ENCODE data around the gene DIAPH3.
"Not testable (repeated sequence)": the region's sequence is repeated elsewhere in the genome, so short reads cannot be mapped to it uniquely, and the experiment has no call there.

DIAPH3 gene

GRCh38 chr13:60095300-60095699 is 68.4 kb downstream of the DIAPH3 start:
- no peak overlapping the region for H3K27ac Mint-ChIP-seq
- no peaks in the 10 kb centered on the region for H3K9me3 Mint-ChIP-seq
- H3K27me3 Mint-ChIP-seq: no peaks in the 10 kb centered on the region
- ATAC-seq: no peak
- DNase-seq: no peak
- peaks cover 16% of the 10 kb centered on the region for H3K36me3 Mint-ChIP-seq (ENCODE audit: low read depth)
- peaks cover 3% of the 10 kb centered on the region for H3K4me1 Mint-ChIP-seq
- H3K4me3 Mint-ChIP-seq: no peak overlapping the region

DNA sequence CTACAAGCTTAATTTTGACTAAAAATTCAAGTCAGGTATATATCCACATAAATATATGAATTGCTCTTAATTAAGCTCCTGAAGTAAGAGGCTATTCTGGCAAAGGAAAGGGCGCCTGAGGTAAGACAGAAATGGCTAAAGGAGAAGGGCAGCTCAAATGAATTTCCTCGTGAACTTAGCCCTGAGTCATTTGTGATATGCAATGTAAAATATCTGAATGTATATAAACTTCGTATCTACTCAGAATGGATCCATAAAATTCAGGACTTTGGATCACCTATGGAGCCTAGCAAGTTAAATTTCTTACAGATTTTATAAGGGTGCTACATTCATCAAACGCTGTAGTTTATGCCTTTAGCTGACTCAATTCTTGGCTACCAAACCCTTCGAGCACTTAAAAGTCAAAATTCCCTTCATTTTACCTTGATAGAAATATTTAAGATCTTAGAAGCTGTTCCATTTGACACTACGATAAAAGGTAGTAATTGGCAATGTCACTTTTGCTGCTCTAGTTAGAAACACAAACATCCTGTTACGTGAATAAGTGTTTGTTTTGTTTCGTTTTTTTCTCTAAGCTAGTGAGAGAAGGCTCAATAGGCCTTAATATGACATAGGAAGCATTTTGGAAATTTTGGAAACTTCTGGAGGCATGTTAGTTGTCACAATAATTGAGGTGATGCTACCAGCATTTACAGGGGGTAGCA is 69.2 kb downstream of the DIAPH3 start:
- H3K36me3 Mint-ChIP-seq (ENCODE audit: low read depth): peaks cover 19% of the 10 kb centered on the region
- H3K27ac Mint-ChIP-seq: no peak overlapping the region
- no peaks in the 10 kb centered on the region for H3K9me3 Mint-ChIP-seq
- no peak overlapping the region for H3K4me3 Mint-ChIP-seq
- no peak for ATAC-seq
- peaks cover 3% of the 10 kb centered on the region for H3K4me1 Mint-ChIP-seq
- no peaks in the 10 kb centered on the region for H3K27me3 Mint-ChIP-seq
- no peak for DNase-seq

DNA sequence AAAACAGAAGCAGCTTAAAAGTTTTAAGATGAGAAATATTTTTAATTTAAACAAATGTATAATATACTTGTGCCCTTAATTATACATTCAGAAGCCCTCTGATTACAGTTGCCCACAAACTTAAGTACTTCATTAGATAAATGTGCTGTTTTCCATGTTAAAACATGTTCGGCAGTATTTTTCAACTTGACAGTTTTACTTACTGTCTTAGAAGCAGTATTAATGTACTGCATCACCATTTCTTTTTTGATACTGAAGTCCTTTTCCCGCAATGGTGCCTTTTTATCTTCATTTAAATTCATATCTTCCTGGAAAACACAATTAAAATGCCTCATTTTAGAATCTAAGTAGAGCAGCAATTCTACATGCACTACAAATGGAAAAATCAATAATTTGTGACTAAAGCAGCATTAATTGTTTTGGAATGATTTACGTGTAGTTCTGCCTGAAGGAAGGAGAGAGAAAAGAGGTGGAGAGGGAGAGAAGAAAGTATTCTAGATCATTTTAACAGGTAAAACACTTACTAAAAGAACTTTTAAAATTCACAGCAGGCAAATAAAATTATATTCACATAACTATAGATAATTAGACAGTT is 70.2 kb downstream of the DIAPH3 start:
- DNase-seq (no peak), ATAC-seq (no peak)
- Mint-ChIP-seq H3K4me1 (peaks cover 3% of the 10 kb centered on the region), H3K27ac (no peak overlapping the region), H3K9me3 (no peaks in the 10 kb centered on the region), H3K4me3 (no peak overlapping the region), H3K36me3 (ENCODE audit: low read depth) (peaks cover 21% of the 10 kb centered on the region), H3K27me3 (no peaks in the 10 kb centered on the region)

DNA sequence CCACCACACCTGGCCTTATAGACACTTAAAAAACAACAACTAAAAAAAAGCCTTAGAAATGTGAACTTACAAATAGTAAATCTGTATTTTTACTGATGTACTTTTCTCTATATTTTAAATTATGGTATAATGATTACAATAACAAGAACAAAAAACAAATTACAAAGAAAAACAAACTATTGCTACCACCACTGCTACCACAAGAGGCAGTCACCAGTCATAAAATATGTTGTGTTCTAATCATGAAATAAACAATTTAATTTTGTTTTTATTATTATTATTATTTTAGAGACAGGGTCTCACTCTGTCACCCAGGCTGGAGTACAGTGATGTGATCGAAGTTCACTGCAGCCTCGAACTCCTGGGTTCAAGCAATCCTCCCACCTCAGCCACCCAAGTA is 72.2 kb downstream of the DIAPH3 start:
- no peak overlapping the region for H3K27ac Mint-ChIP-seq
- ATAC-seq (no peak), DNase-seq (no peak)
- peaks cover 3% of the 10 kb centered on the region for H3K4me1 Mint-ChIP-seq
- no peaks in the 10 kb centered on the region for H3K27me3 Mint-ChIP-seq
- H3K9me3 Mint-ChIP-seq: no peaks in the 10 kb centered on the region
- H3K36me3 Mint-ChIP-seq (ENCODE audit: low read depth): peaks cover 16% of the 10 kb centered on the region
- H3K4me3 Mint-ChIP-seq: no peak overlapping the region

GRCh38 chr13:60090574-60090973 is 73.2 kb downstream of the DIAPH3 start:
- ATAC-seq: no peak
- H3K27me3 Mint-ChIP-seq: no peaks in the 10 kb centered on the region

GRCh38 chr13:60083780-60084179 is 79.9 kb downstream of the DIAPH3 start:
- not testable (repeated sequence) for H3K4me1 Mint-ChIP-seq; H3K27ac Mint-ChIP-seq; H3K27me3 Mint-ChIP-seq; H3K4me3 Mint-ChIP-seq; ATAC-seq; H3K36me3 Mint-ChIP-seq (ENCODE audit: low read depth); H3K9me3 Mint-ChIP-seq; DNase-seq

More at GRCh38 chr13:60090574-60090973, 73.2 kb downstream of the DIAPH3 start:
- Mint-ChIP-seq H3K27ac (no peak overlapping the region), H3K9me3 (no peaks in the 10 kb centered on the region), H3K4me1 (peaks cover 3% of the 10 kb centered on the region), H3K36me3 (ENCODE audit: low read depth) (peaks cover 16% of the 10 kb centered on the region), H3K4me3 (no peak overlapping the region)
- no peak for DNase-seq

DNA sequence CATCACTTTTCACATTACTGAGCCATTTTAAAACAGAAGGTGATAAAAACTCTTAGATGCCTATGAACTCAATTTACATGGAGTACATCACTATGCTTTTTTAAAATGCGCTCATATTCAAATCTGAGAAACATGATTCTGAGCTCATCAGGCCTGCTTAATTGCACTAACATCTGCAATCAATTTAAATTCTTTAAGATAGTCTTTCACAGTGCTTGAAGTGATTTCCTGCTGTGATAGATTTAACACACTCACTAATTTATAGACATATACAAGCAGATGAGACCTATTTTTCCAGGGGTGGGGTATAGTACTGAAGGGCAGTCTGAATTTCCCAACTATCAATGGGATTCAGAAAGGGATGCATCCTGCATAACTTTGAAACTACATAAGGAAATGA is 82.9 kb downstream of the DIAPH3 start:
- H3K9me3 Mint-ChIP-seq: no peaks in the 10 kb centered on the region
- no peaks in the 10 kb centered on the region for H3K4me1 Mint-ChIP-seq
- no peak for ATAC-seq
- H3K4me3 Mint-ChIP-seq: no peak overlapping the region
- DNase-seq: no peak
- no peaks in the 10 kb centered on the region for H3K36me3 Mint-ChIP-seq (ENCODE audit: low read depth)
- no peaks in the 10 kb centered on the region for H3K27me3 Mint-ChIP-seq
- H3K27ac Mint-ChIP-seq: no peak overlapping the region

GRCh38 chr13:60078226-60078625 is 85.5 kb downstream of the DIAPH3 start:
- DNase-seq (no peak), ATAC-seq (no peak)
- Mint-ChIP-seq H3K4me1 (no peaks in the 10 kb centered on the region), H3K36me3 (ENCODE audit: low read depth) (no peaks in the 10 kb centered on the region), H3K4me3 (no peak overlapping the region), H3K27me3 (no peaks in the 10 kb centered on the region), H3K27ac (no peak overlapping the region), H3K9me3 (no peaks in the 10 kb centered on the region)

GRCh38 chr13:60075850-60076249 is 87.9 kb downstream of the DIAPH3 start:
- Mint-ChIP-seq H3K4me1 (no peaks in the 10 kb centered on the region), H3K9me3 (no peaks in the 10 kb centered on the region), H3K4me3 (no peak overlapping the region), H3K27ac (no peak overlapping the region), H3K27me3 (no peaks in the 10 kb centered on the region), H3K36me3 (ENCODE audit: low read depth) (no peaks in the 10 kb centered on the region)
- no peak for DNase-seq
- ATAC-seq: no peak

GRCh38 chr13:60074397-60074796 is 89.3 kb downstream of the DIAPH3 start:
- H3K4me3 Mint-ChIP-seq: no peak overlapping the region
- DNase-seq (no peak), ATAC-seq (no peak)
- H3K27ac Mint-ChIP-seq: no peak overlapping the region
- no peaks in the 10 kb centered on the region for H3K9me3 Mint-ChIP-seq
- no peaks in the 10 kb centered on the region for H3K36me3 Mint-ChIP-seq (ENCODE audit: low read depth)
- no peaks in the 10 kb centered on the region for H3K4me1 Mint-ChIP-seq
- no peaks in the 10 kb centered on the region for H3K27me3 Mint-ChIP-seq

DNA sequence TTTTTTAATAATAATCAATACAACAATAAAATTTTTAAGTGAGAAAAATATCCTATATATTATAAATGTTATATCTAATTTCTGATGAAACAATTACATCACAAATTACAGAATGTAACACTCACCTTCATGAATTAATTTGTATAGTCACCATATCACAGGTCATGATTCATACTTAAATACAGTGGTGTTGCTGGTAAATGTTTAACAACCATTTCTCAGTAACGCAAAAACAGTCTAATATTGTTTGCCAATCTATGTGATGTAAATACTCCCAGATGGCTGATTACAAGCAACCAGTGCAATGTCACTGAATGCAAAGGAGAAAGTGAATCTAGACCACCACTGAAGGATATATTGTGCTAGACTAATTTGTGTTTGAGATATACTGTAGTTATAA is 97.5 kb downstream of the DIAPH3 start:
- Mint-ChIP-seq H3K9me3 (no peaks in the 10 kb centered on the region), H3K27me3 (no peaks in the 10 kb centered on the region), H3K4me3 (no peak overlapping the region), H3K4me1 (no peaks in the 10 kb centered on the region), H3K36me3 (ENCODE audit: low read depth) (no peaks in the 10 kb centered on the region), H3K27ac (no peak overlapping the region)
- no peak for DNase-seq
- ATAC-seq: no peak

GRCh38 chr13:60062502-60062901 is 101.2 kb downstream of the DIAPH3 start:
- H3K4me3 Mint-ChIP-seq: no peak overlapping the region
- no peaks in the 10 kb centered on the region for H3K9me3 Mint-ChIP-seq
- no peaks in the 10 kb centered on the region for H3K4me1 Mint-ChIP-seq
- H3K27me3 Mint-ChIP-seq: no peaks in the 10 kb centered on the region
- H3K27ac Mint-ChIP-seq: no peak overlapping the region
- DNase-seq (no peak), ATAC-seq (no peak)
- H3K36me3 Mint-ChIP-seq (ENCODE audit: low read depth): no peaks in the 10 kb centered on the region

GRCh38 chr13:60061737-60062136 is 102.0 kb downstream of the DIAPH3 start:
- Mint-ChIP-seq H3K36me3 (ENCODE audit: low read depth) (no peaks in the 10 kb centered on the region), H3K4me3 (no peak overlapping the region), H3K27me3 (no peaks in the 10 kb centered on the region), H3K27ac (no peak overlapping the region), H3K4me1 (no peaks in the 10 kb centered on the region), H3K9me3 (no peaks in the 10 kb centered on the region)
- ATAC-seq (no peak), DNase-seq (no peak)

DNA sequence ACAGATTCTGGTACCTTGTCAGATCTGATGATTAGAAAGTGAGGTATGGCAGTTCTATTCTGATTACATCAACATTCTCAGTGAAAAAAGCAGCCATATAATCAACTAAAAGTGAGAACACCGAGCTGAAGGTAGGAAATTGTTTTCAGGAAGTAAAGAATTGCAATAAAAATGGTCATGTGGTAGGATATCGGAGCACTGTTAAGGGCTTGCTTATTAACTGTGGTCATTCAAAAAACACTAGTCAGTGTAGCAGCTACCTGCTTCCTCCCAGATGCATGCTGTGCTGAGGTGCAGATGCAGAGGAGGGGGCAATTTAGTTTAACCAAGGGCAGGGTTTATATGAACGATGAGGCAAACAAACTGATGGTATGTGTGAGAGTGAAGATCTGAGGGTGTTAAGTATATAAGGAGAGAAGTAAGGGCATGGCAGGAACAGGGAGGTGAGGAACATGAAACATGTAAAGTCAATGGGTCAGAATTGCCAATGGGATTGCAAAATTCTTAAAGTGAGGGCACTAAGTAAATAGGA is 111.9 kb downstream of the DIAPH3 start:
- H3K9me3 Mint-ChIP-seq: no peaks in the 10 kb centered on the region
- no peaks in the 10 kb centered on the region for H3K4me1 Mint-ChIP-seq
- H3K27ac Mint-ChIP-seq: no peak overlapping the region
- H3K4me3 Mint-ChIP-seq: no peak overlapping the region
- H3K27me3 Mint-ChIP-seq: no peaks in the 10 kb centered on the region
- no peaks in the 10 kb centered on the region for H3K36me3 Mint-ChIP-seq (ENCODE audit: low read depth)
- ATAC-seq (no peak), DNase-seq (no peak)

DNA sequence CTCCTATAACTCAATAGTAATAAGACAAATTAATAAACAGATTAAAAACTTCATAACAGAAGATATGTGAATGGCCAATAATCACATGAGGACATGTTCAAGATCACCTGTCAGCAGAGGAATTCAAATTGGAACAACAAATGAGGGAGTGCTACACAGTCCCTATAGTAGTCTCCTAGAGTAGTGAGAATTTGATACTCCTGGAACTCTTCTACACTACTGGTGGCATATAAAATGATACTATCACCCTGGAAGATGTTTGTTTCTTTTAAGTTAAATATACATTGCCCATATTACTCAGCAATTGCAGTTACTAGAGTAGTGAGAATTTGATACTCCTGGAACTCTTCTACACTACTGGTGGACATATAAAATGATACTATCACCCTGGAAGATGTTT is 115.4 kb downstream of the DIAPH3 start:
- H3K27ac Mint-ChIP-seq; H3K4me1 Mint-ChIP-seq; H3K27me3 Mint-ChIP-seq; H3K9me3 Mint-ChIP-seq; DNase-seq; H3K36me3 Mint-ChIP-seq (ENCODE audit: low read depth); ATAC-seq; H3K4me3 Mint-ChIP-seq: not testable (repeated sequence)

Data from activated naive CD8-positive, alpha-beta T cell treated with anti-CD3 and anti-CD28 coated beads, Interleukin-2, amount 50 U/mL, for 24 hours (primary cell).